SK-N-SH treated with all-trans-retinoic acid at 6 μM for 48 hours (cell line): ENCODE data around the gene PRELID1.

ENCODE experiments used
- ATAC-seq: fragments of 200-7000 bp; cut with Tn5 transposase; 3 replicates; pipeline ENCODE4 v1.9.1; 2020; ENCODE audit warnings: mild to moderate bottlenecking, moderate library complexity
- ARNTL ChIP-seq: fragments of 450-650 bp; formaldehyde crosslinking; IDR thresholded peaks from 2 replicates; pipeline ENCODE4 v1.5.0; 2020; ENCODE audit warnings: low read depth, mild to moderate bottlenecking, moderate library complexity, borderline replicate concordance
- BACH2 ChIP-seq: fragments of 250-450 bp; sonication (Bioruptor Pico); IDR thresholded peaks from 2 replicates; pipeline ENCODE4 v1.9.0; 2021; ENCODE audit warnings: mild to moderate bottlenecking, borderline replicate concordance
- CREB5 ChIP-seq: fragments of 250-450 bp; sonication (Bioruptor Pico); IDR thresholded peaks from 2 replicates; pipeline ENCODE4 v1.5.1; 2020; ENCODE audit warnings: low read depth, mild to moderate bottlenecking, moderate library complexity
- CSDC2 ChIP-seq: fragments of 250-450 bp; sonication (Bioruptor Pico); IDR thresholded peaks from 2 replicates; pipeline ENCODE4 v1.5.0; 2020; ENCODE audit warnings: mild to moderate bottlenecking, moderate library complexity
- CSRNP3 ChIP-seq: fragments of 250-450 bp; sonication (Bioruptor Pico); IDR thresholded peaks from 2 replicates; pipeline ENCODE4 v1.5.1; 2021; ENCODE audit warnings: mild to moderate bottlenecking, moderate library complexity
- GLIS3 ChIP-seq: fragments of 250-450 bp; sonication (Bioruptor Pico); IDR thresholded peaks from 2 replicates; pipeline ENCODE4 v1.5.0; 2020; ENCODE audit warnings: mild to moderate bottlenecking, moderate library complexity
- ISL1 ChIP-seq: fragments of 250-450 bp; sonication (Bioruptor Pico); IDR thresholded peaks from 2 replicates; pipeline ENCODE4 v2.1.2; 2022; ENCODE audit warnings: mild to moderate bottlenecking, moderate library complexity
- POU6F1 ChIP-seq: fragments of 250-450 bp; sonication (Bioruptor Pico); IDR thresholded peaks from 2 replicates; pipeline ENCODE4 v1.8.0; 2021; ENCODE audit warnings: low read depth, mild to moderate bottlenecking, moderate library complexity, borderline replicate concordance
- PPARA ChIP-seq: fragments of 250-450 bp; sonication (Bioruptor Pico); IDR thresholded peaks from 2 replicates; pipeline ENCODE4 v1.5.0; 2020; ENCODE audit warnings: mild to moderate bottlenecking, borderline replicate concordance
- SNAI2 ChIP-seq: fragments of 250-450 bp; sonication (Bioruptor Pico); IDR thresholded peaks from 2 replicates; pipeline ENCODE4 v1.5.0; 2020; ENCODE audit warnings: mild to moderate bottlenecking, moderate library complexity
- TCF4 ChIP-seq: fragments of 250-450 bp; sonication (Bioruptor Pico); IDR thresholded peaks from 2 replicates; pipeline ENCODE4 v1.8.0; 2021; ENCODE audit warnings: mild to moderate bottlenecking, moderate library complexity, borderline replicate concordance
- TSHZ2 ChIP-seq: fragments of 250-450 bp; sonication (Bioruptor Pico); IDR thresholded peaks from 2 replicates; pipeline ENCODE4 v1.5.0; 2020; ENCODE audit warnings: mild to moderate bottlenecking, moderate library complexity
- ZC3H10 ChIP-seq: fragments of 250-450 bp; sonication (Bioruptor Pico); IDR thresholded peaks from 2 replicates; pipeline ENCODE4 v1.5.1; 2021; ENCODE audit warnings: mild to moderate bottlenecking, moderate library complexity
- ZFP3 ChIP-seq: fragments of 250-450 bp; sonication (Bioruptor Pico); IDR thresholded peaks from 2 replicates; pipeline ENCODE4 v1.5.0; 2020; ENCODE audit warnings: mild to moderate bottlenecking, moderate library complexity
- ZFP30 ChIP-seq: fragments of 450-650 bp; formaldehyde crosslinking; IDR thresholded peaks from 2 replicates; pipeline ENCODE4 v1.5.0; 2022; ENCODE audit warnings: mild to moderate bottlenecking, moderate library complexity
- ZNF565 ChIP-seq: fragments of 450-650 bp; formaldehyde crosslinking; conservative IDR thresholded peaks from 2 replicates; pipeline ENCODE4 v1.5.0; 2020; ENCODE audit warnings: low read depth, mild to moderate bottlenecking, moderate library complexity

The PRELID1 gene

GRCh38 chr5:177311392-177311722 is 7.8 kb downstream of the PRELID1 start (continued):
- no peak for TF ChIP-seq TSHZ2 (CRISPR knock-in tag)

GRCh38 chr5:177311723-177312648 is 8.4 kb downstream of the PRELID1 start, which contains the start of gene MXD3:
Gene MXD3, minus strand, starts transcription at chr5:177311898. Its CDS starts 68 bp downstream, at chr5:177311830.
- TF ChIP-seq ZFP30 = no peak
- peak; percentile 80 for ATAC-seq

GRCh38 chr5:177312649-177313181 is 9.1 kb downstream of the PRELID1 start:
- no peak for TF ChIP-seq ZFP3 (CRISPR knock-in tag)
- no peak for TF ChIP-seq CSDC2 (CRISPR knock-in tag)
- no peak for TF ChIP-seq POU6F1 (CRISPR knock-in tag)
- no peak for TF ChIP-seq ISL1 (CRISPR knock-in tag)
- no peak for TF ChIP-seq ZC3H10
- no peak for TF ChIP-seq TCF4 (CRISPR knock-in tag)
- ATAC-seq = peak; percentile 10

GRCh38 chr5:177313561-177314259 is 10.1 kb downstream of the PRELID1 start:
- TF ChIP-seq ARNTL (no peak), SNAI2 (CRISPR knock-in tag) (no peak), TSHZ2 (CRISPR knock-in tag) (no peak), CREB5 (CRISPR knock-in tag) (no peak), CSRNP3 (CRISPR knock-in tag) (no peak), PPARA (CRISPR knock-in tag) (no peak), TCF4 (CRISPR knock-in tag) (no peak), ZNF565 (no peak), ZFP30 (no peak), POU6F1 (CRISPR knock-in tag) (no peak), ISL1 (CRISPR knock-in tag) (no peak), GLIS3 (CRISPR knock-in tag) (no peak), BACH2 (CRISPR knock-in tag) (no peak)
- TF ChIP-seq, all 23 proteins: peak for 0
- no peak for ATAC-seq
